Large intestine (tissue), 3 donors: ENCODE measurements around the gene HDDC2. TPM values are rescaled to one million over a fixed set of nuclear protein-coding genes. Genes with fewer than 3 reads are reported as not detected.
A peak's percentile ranks its signal among the peaks of the same experiment; 100 is the strongest.

Source experiments
- DNase-seq, 2 donors: peaks; one replicate each; pipeline versions ENCODE4 v3.0.0 to v3.0.0-alpha.2; 2013
- H3K27ac ChIP-seq: one replicate; pipeline ENCODE4 v1.5.1; 2013; ENCODE audit warnings: low read length
- H3K27me3 ChIP-seq: 2 replicates; pipeline ENCODE4 v1.6.1; 2013; ENCODE audit warnings: low read length; ENCODE audit not compliant: control insufficient read depth, insufficient read depth
- H3K36me3 ChIP-seq: 2 replicates; pipeline ENCODE4 v1.6.1; 2013; ENCODE audit warnings: low read length; ENCODE audit not compliant: control insufficient read depth, insufficient read depth
- H3K4me1 ChIP-seq: one replicate; pipeline ENCODE4 v1.6.1; 2013; ENCODE audit warnings: low read length; ENCODE audit not compliant: control insufficient read depth, insufficient read depth
- H3K4me3 ChIP-seq: one replicate; pipeline ENCODE4 v1.5.1; 2013; ENCODE audit warnings: low read length
- H3K9me3 ChIP-seq: one replicate; pipeline ENCODE4 v1.6.1; 2013; ENCODE audit warnings: mild to moderate bottlenecking, low read depth, low read length, moderate library complexity; ENCODE audit not compliant: control insufficient read depth
- WGBS: methylation state at CpG from one replicate; pipeline ENCODE4 v1.1.5; 2013; ENCODE audit warnings: low lambda C conversion rate; ENCODE audit not compliant: insufficient coverage; 5-methylcytosine and 5-hydroxymethylcytosine counted together
- polyA plus RNA-seq: library from polyadenylated mRNA; unstranded; fragments of 120-200 nt; gene quantifications from one replicate; pipeline ENCODE4 v1.2.1, GENCODE V29; 2013

The HDDC2 gene
- polyA plus RNA-seq, 1 donor, result 93.7 TPM

GRCh38 chr6:125307964-125308615 lies 6.3 kb upstream of the HDDC2 start:
- DNase-seq, result peak in 1 of 2 donors; percentile 48

GRCh38 chr6:125307150-125307838 lies 5.5 kb upstream of the HDDC2 start:
- H3K27me3 ChIP-seq, result no peaks in the 10 kb centered on the region
- no peaks in the 10 kb centered on the region for H3K9me3 ChIP-seq
- peaks cover 19% of the 10 kb centered on the region for H3K4me1 ChIP-seq
- 77% methylated on average over 5 of the region's 6 CpGs for WGBS
- peak overlapping the region; percentile 87 for H3K27ac ChIP-seq
- DNase-seq, result peak; percentile 86 to 92
- no peak overlapping the region for H3K4me3 ChIP-seq
- no peaks in the 10 kb centered on the region for H3K36me3 ChIP-seq

More at GRCh38 chr6:125307964-125308615, 6.3 kb upstream of the HDDC2 start:
- H3K27ac ChIP-seq, result peak overlapping the region; percentile 87
- H3K36me3 ChIP-seq, result no peaks in the 10 kb centered on the region
- H3K4me1 ChIP-seq, result peaks cover 19% of the 10 kb centered on the region
- 25% methylated on average over 2 of the region's 6 CpGs for WGBS
- H3K27me3 ChIP-seq, result no peaks in the 10 kb centered on the region
- no peak overlapping the region for H3K4me3 ChIP-seq
- no peaks in the 10 kb centered on the region for H3K9me3 ChIP-seq

GRCh38 chr6:125306756-125307149 lies 5.0 kb upstream of the HDDC2 start:
- no peak for DNase-seq
- 44% methylated on average over 1 of the region's 3 CpGs for WGBS
- H3K27ac ChIP-seq, result peak overlapping the region; percentile 87
- H3K36me3 ChIP-seq, result no peaks in the 10 kb centered on the region
- H3K4me1 ChIP-seq, result peaks cover 19% of the 10 kb centered on the region
- H3K9me3 ChIP-seq, result no peaks in the 10 kb centered on the region
- H3K4me3 ChIP-seq, result no peak overlapping the region
- no peaks in the 10 kb centered on the region for H3K27me3 ChIP-seq

- no peaks in the 10 kb centered on the region for H3K27me3 ChIP-seq
These were observed 3.3 kb upstream of the HDDC2 start for GRCh38 chr6:125304970-125305660.

GRCh38 chr6:125303512-125303854 lies 1.7 kb upstream of the HDDC2 start:
- H3K27me3 ChIP-seq, result no peaks in the 10 kb centered on the region
- peaks cover 26% of the 10 kb centered on the region for H3K4me1 ChIP-seq
- H3K27ac ChIP-seq, result no peak overlapping the region
- no peak for DNase-seq
- WGBS, result 100% methylated on average over 1 of the region's 1 CpG
- peaks cover 11% of the 10 kb centered on the region for H3K36me3 ChIP-seq
- no peaks in the 10 kb centered on the region for H3K9me3 ChIP-seq
- H3K4me3 ChIP-seq, result no peak overlapping the region

More at GRCh38 chr6:125304970-125305660, 3.3 kb upstream of the HDDC2 start:
- Histone ChIP-seq H3K4me1 (peaks cover 22% of the 10 kb centered on the region), H3K4me3 (no peak overlapping the region), H3K9me3 (no peaks in the 10 kb centered on the region), H3K27ac (no peak overlapping the region), H3K36me3 (no peaks in the 10 kb centered on the region)
- WGBS, result no CpG with 5 or more reads among the region's 3 CpGs
- no peak for DNase-seq

- Histone ChIP-seq H3K4me1 (peaks cover 21% of the 10 kb centered on the region), H3K27ac (no peak overlapping the region), H3K27me3 (no peaks in the 10 kb centered on the region), H3K9me3 (no peaks in the 10 kb centered on the region), H3K36me3 (peaks cover 12% of the 10 kb centered on the region), H3K4me3 (no peak overlapping the region)
- DNase-seq, result no peak
- 100% methylated on average over 1 of the region's 4 CpGs for WGBS
These were observed 1.2 kb upstream of the HDDC2 start for GRCh38 chr6:125302840-125303511.

- Histone ChIP-seq H3K9me3 (no peaks in the 10 kb centered on the region), H3K27ac (peak overlapping the region; percentile 63), H3K4me3 (peak overlapping the region; percentile 66), H3K36me3 (peaks cover 28% of the 10 kb centered on the region), H3K27me3 (no peaks in the 10 kb centered on the region), H3K4me1 (peaks cover 8% of the 10 kb centered on the region)
- DNase-seq, result no peak
- 0% methylated on average over 3 of the region's 11 CpGs for WGBS
These were observed 754 bp downstream of the HDDC2 start for GRCh38 chr6:125300992-125301434.

GRCh38 chr6:125299257-125299656 lies 2.5 kb downstream of the HDDC2 start:
- Histone ChIP-seq H3K27me3 (no peaks in the 10 kb centered on the region), H3K9me3 (no peaks in the 10 kb centered on the region), H3K27ac (no peak overlapping the region), H3K4me1 (peaks cover 8% of the 10 kb centered on the region), H3K4me3 (no peak overlapping the region), H3K36me3 (peaks cover 37% of the 10 kb centered on the region)
- 100% methylated on average over 1 of the region's 3 CpGs for WGBS
- DNase-seq, result no peak

- no peak overlapping the region for H3K27ac ChIP-seq
- DNase-seq, result no peak
- WGBS, result no CpG with 5 or more reads among the region's 1 CpG
- peaks cover 8% of the 10 kb centered on the region for H3K4me1 ChIP-seq
- no peak overlapping the region for H3K4me3 ChIP-seq
- H3K36me3 ChIP-seq, result peaks cover 53% of the 10 kb centered on the region
- no peaks in the 10 kb centered on the region for H3K9me3 ChIP-seq
- no peaks in the 10 kb centered on the region for H3K27me3 ChIP-seq
These were observed 5.3 kb downstream of the HDDC2 start for GRCh38 chr6:125296471-125296870.

GRCh38 chr6:125294925-125295324 lies 6.8 kb downstream of the HDDC2 start:
- DNase-seq, result no peak
- WGBS, result no CpG with 5 or more reads among the region's 3 CpGs
- H3K36me3 ChIP-seq, result peaks cover 56% of the 10 kb centered on the region
- no peak overlapping the region for H3K27ac ChIP-seq
- H3K4me1 ChIP-seq, result peaks cover 3% of the 10 kb centered on the region
- H3K9me3 ChIP-seq, result no peaks in the 10 kb centered on the region
- no peak overlapping the region for H3K4me3 ChIP-seq
- H3K27me3 ChIP-seq, result no peaks in the 10 kb centered on the region
